Measurements from ENCODE around the gene KCNQ1. TPM values are rescaled to one million over a fixed set of nuclear protein-coding genes. Genes with fewer than 3 reads are reported as not detected.

The KCNQ1 gene
- total RNA-seq, 4 donors from 2014 or later = 0.81 to 2.2 (median 1.6) TPM

DNA sequence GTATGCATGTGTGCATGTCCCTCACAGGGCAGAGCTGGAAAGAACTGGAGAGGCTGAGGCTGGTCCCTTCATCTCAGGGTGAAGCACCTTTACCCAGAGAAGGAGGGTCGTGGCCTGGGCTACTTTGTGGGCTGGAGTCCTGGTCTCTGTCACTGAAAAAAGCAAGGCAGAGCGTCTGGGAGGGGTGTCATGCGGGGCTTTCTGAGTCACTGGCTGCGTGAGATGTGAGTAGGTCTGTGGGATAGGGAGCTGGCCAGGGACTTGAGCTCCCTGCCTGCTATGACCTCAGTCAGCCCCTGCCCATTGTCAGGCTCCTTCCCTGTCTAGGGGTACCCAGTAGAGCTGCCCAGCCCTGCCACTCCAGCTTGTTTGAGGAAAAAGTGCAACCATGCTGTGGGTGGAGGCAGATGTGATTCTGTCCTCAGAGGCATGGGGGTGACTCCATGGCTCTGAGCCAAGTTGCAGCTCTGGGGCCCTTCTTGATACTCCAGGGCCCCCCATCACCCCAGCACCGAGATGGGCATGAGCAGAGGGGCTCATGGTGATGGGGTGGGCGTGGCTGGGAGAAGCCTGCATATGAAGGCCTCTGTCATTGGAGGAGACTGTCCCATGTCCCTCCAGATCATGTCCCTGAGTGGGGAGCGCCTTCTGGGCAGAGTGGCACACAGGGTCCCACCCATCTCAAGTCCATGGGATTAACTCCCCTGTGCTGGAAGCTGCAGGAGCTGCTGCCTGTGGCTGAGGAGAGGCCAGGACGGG lies 27.8 kb downstream of the KCNQ1 start:
- 71 to 83% methylated on average over 8 of the region's 8 CpGs for WGBS, 2 donors
- no peak overlapping the region for H3K4me3 ChIP-seq (ENCODE audit: low read depth, poor library complexity, severe bottlenecking)
- DNase-seq (ENCODE audit: low spot score in 2 of 2) = peak in 1 of 2 donors; percentile 66
- TF ChIP-seq, protein P1, sequence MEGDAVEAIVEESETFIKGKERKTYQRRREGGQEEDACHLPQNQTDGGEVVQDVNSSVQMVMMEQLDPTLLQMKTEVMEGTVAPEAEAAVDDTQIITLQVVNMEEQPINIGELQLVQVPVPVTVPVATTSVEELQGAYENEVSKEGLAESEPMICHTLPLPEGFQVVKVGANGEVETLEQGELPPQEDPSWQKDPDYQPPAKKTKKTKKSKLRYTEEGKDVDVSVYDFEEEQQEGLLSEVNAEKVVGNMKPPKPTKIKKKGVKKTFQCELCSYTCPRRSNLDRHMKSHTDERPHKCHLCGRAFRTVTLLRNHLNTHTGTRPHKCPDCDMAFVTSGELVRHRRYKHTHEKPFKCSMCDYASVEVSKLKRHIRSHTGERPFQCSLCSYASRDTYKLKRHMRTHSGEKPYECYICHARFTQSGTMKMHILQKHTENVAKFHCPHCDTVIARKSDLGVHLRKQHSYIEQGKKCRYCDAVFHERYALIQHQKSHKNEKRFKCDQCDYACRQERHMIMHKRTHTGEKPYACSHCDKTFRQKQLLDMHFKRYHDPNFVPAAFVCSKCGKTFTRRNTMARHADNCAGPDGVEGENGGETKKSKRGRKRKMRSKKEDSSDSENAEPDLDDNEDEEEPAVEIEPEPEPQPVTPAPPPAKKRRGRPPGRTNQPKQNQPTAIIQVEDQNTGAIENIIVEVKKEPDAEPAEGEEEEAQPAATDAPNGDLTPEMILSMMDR (IDR thresholded peaks at IDR 0.05) = no peak
- no peak for TF ChIP-seq POLR2A (IDR thresholded peaks at IDR 0.05)
- intact Hi-C loops (cut with DNase I; ENCODE audit: low total_unique reads) = no loop called here

DNA sequence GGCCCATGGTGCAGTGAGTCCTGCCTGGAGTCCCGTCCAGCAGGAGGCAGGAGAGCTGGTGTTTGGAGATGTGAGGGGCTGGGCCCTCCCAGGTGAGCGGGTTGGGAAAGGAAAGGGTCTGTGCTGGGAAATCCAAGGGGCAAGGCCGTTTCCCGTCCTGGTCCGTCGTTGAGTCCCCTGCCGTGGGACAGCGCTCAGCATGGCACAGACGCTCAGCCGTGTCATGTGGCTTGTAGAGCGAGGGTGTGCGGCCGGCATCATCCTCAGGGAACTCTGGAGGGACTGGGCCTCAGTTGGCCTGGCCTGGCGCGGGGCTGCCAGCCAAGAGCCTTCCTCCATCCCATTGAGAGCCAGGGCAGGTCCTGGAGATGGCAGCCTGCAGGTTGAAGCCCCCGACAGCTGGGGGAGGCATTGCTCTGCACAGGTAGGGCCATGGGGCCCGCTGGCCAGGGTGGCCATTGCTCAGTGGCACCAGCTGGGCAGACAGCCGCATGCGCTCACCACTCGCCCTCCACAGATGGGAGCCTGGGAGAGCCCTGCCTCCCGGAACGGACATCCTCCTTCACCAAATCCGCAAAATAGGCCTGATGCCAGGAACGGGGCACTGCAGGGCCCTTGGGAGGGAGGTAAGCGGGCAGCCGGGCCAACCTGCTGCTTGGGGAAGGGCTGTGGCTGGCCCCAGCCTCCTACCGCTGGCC lies 28.7 kb downstream of the KCNQ1 start:
- WGBS, 2 donors = 92 to 94% methylated on average over 19 to 26 of the region's 27 CpGs
- no peak overlapping the region for H3K4me3 ChIP-seq (ENCODE audit: low read depth, poor library complexity, severe bottlenecking)
- DNase-seq (ENCODE audit: low spot score in 2 of 2) = peak in 1 of 2 donors; percentile 86
- TF ChIP-seq, protein P1 (IDR thresholded peaks at IDR 0.05) = no peak
- no peak for TF ChIP-seq POLR2A (IDR thresholded peaks at IDR 0.05)
- intact Hi-C loops (cut with DNase I; ENCODE audit: low total_unique reads) = no loop called here

DNA sequence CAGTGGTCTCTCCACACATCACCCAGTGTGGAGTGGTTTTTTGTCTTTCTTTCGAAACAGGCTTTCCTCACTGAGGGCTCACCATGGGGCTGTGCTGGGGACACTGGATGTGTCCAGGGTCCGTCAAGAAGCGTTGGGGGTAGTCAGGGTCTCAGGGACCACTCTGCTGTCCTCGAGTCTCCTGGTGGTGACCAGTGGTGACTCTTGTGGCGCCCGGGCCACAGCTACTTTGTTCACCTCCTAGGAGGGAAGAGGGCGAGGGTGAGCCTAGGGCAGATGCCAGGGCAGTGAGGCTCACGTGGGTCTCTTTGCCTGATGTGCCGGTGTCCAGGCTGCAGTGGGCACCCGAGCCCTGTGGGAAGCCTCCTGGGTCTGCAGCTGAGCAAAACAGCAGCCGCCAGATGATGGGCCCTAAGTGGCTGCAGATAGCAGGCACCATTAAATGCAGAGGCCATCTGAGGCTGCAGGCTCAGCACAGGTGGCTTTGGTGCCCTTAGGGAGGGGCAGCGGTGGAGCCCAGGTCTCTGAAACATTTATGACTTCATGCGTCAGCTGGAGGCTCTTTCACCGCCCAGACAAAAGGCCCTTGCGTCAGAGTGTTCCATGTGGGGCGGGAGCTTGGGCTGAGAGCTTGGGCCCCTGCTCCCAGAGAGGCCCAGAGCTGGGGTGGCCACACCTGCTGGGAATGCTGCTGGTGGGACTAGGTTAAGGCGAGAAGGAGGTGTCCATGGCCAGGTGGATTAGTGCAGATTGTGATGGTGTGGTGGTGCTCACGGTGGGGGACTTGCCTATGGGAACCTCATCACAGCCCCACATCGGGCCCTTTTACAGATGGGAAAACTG lies 29.5 kb downstream of the KCNQ1 start:
- 77 to 79% methylated on average over 15 to 18 of the region's 19 CpGs for WGBS, 2 donors
- DNase-seq (ENCODE audit: low spot score in 2 of 2) = peak in 1 of 2 donors; percentile 70
- no peak overlapping the region for H3K4me3 ChIP-seq (ENCODE audit: low read depth, poor library complexity, severe bottlenecking)
- TF ChIP-seq, protein P1 (IDR thresholded peaks at IDR 0.05) = no peak
- TF ChIP-seq POLR2A (IDR thresholded peaks at IDR 0.05) = no peak
- intact Hi-C loops (cut with DNase I; ENCODE audit: low total_unique reads) = no loop called here

DNA sequence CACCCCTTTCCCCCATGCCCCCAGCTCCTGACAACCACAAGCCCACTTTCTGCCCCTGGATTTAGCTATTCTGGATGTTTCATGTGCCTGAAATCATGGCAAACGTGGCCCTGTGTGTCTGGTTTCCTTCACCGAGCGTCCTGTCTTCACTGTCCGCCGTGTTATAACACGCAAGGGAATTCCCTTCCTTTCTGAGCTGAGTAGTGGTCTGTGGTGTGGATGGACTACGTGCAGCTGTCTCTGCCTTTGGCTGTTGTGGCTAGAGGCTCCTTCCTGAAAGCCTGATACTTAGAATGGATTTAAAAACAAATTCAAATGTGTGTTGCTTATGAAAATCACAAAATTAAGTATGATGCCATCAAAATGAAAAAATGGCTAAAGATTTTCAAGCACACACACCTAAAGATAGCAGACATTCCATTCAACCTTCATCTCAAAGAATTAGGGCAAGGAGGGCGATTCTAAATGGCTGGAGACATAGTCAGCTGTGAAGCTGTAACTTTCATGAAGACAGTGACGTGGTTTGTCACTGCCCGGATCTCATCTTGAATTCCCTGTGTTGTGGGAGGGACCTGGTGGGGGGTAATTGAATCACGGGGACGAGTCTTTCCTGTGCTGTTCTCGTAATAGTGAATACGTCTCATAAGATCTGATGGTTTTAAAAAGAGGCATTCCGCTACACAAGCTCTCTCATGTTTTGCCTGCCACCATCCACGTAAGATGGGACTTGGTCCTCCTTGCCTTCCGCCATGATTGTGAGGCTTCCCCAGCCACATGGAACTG lies 30.5 kb downstream of the KCNQ1 start:
- no peak overlapping the region for H3K4me3 ChIP-seq (ENCODE audit: low read depth, poor library complexity, severe bottlenecking)
- DNase-seq (ENCODE audit: low spot score in 2 of 2) = peak in 1 of 2 donors; percentile 43
- TF ChIP-seq, protein P1 (IDR thresholded peaks at IDR 0.05) = no peak
- TF ChIP-seq POLR2A (IDR thresholded peaks at IDR 0.05) = no peak
- intact Hi-C loops (cut with DNase I; ENCODE audit: low total_unique reads) = no loop called here
- WGBS, 2 donors = 72 to 73% methylated on average over 17 of the region's 17 CpGs

DNA sequence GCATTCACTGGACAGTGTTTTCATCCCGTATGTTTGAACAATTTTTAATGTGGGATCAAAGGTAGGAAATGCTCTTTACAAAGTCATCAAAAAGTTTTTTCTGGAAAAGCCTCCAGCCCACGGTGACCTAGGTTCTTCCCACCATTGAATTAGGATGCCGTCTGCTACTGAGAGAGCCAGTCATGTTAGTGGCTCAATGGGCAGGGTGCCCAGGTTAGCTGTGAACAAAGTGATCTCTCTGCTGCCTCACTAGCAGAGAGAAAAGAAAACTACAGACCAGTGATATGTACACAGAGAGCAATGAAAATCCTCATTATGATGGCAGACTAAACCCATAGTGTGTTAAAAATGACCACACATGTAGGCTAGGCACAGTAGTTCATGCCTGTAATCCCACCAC lies 32.4 kb downstream of the KCNQ1 start:
- intact Hi-C loops (cut with DNase I; ENCODE audit: low total_unique reads) = no loop called here
- TF ChIP-seq, protein P1 (IDR thresholded peaks at IDR 0.05) = no peak
- TF ChIP-seq POLR2A (IDR thresholded peaks at IDR 0.05) = no peak
- no peak for DNase-seq (ENCODE audit: low spot score in 2 of 2)
- 51 to 69% methylated on average over 3 of the region's 3 CpGs for WGBS, 2 donors
- H3K4me3 ChIP-seq (ENCODE audit: low read depth, poor library complexity, severe bottlenecking) = no peak overlapping the region

All from lower leg skin (tissue), 4 donors.